Peyer's patch (tissue), 4 donors: ENCODE measurements around the gene ZNF213. TPM values are rescaled to one million over a fixed set of nuclear protein-coding genes. Genes with fewer than 3 reads are reported as not detected.
A peak's percentile ranks its signal among the peaks of the same experiment; 100 is the strongest.

Experiments
- DNase-seq, 3 donors: peaks; one replicate each; pipeline ENCODE4 v3.0.0-alpha.2; 2017 to 2019
- H3K27ac ChIP-seq, 4 donors: fragments of 200-600 bp; sonication (generic); one replicate each; pipeline ENCODE4 v1.5.1; 2016 to 2019
- H3K27me3 ChIP-seq, 2 donors: fragments of 200-600 bp; sonication (generic); one replicate each; pipeline ENCODE4 v1.5.1; 2019
- H3K36me3 ChIP-seq, 3 donors: fragments of 200-600 bp; sonication (generic); one replicate each; pipeline ENCODE4 v1.5.1; 2016 to 2019
- H3K4me1 ChIP-seq, 4 donors: fragments of 200-600 bp; sonication (generic); one replicate each; pipeline ENCODE4 v1.5.1; 2016 to 2019
- H3K4me3 ChIP-seq, 4 donors: fragments of 200-600 bp; sonication (generic); 1 replicate in 3 of 4; 2 replicates in 1 of 4; pipeline ENCODE4 v1.5.1; 2016 to 2019; ENCODE audit warnings: mild to moderate bottlenecking in 1 of 4
- H3K9me3 ChIP-seq, 4 donors: fragments of 200-600 bp; sonication (generic); one replicate each; pipeline ENCODE4 v1.5.1; 2016 to 2019; ENCODE audit warnings: mild to moderate bottlenecking in 1 of 4
- POLR2A ChIP-seq, 2 donors: fragments of 450-650 bp; IDR thresholded peaks; one replicate each; pipeline ENCODE4 v1.5.1; 2017; ENCODE audit warnings: antibody characterized with exemption in 2 of 2, mild to moderate bottlenecking in 2 of 2, moderate library complexity in 2 of 2
- total RNA-seq, 4 donors: library from RNA; depleted of rRNA; stranded (reverse); fragments of >200 nt; gene quantifications; one replicate each; pipeline ENCODE4 v1.1.0, GENCODE V29; 2016
- TF ChIP-seq, protein P1 (sequence below), 6 experiments: fragments of 450-650 bp in 4 of 6; fragments of 200-600 bp in 2 of 6; sonication (generic) in 1 of 6; IDR thresholded peaks; one replicate each; pipeline ENCODE4 v1.5.1; 2017 to 2019; ENCODE audit warnings: antibody characterized with exemption in 6 of 6, mild to moderate bottlenecking in 3 of 6, moderate library complexity in 1 of 6

The ZNF213 gene
- total RNA-seq, 4 donors from 2014 or later, result 14.9 to 40.6 (median 18.4) TPM

DNA sequence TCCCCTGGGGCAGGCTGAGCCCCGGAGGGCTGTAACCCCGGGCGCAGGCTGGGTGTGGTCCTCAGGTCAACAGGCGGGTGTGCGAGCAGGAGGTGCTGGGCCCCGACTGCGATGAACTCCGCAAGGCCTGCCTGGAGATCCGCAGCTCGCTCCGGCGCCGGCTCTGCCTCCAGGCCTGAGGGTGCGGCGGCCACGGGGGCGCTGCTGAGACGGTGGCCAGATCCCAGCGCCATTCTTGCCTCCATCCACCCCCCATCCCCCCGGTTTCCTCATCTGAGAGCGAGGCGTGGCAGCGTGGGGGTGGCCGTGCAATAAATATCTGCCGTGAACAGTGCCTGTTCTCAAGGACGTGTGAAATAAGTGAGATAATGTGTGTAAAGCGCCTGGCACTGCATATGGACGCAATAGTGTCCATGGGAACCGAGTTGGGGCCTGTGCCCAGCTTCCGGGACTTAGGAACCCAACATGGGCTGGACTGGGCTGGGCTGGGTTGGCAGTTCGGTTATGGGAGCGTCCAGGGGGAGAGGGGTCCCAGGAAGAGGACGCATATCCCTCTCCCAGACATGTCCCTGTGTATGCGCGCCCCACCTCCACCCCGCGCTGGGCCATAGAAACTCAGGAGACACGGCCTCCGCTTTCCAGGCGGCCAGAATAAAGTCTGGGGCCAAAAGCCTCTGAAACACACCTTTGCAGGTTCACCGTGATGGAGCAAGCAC lies 15.0 kb downstream of the ZNF213 start:
- TF ChIP-seq, protein P1, sequence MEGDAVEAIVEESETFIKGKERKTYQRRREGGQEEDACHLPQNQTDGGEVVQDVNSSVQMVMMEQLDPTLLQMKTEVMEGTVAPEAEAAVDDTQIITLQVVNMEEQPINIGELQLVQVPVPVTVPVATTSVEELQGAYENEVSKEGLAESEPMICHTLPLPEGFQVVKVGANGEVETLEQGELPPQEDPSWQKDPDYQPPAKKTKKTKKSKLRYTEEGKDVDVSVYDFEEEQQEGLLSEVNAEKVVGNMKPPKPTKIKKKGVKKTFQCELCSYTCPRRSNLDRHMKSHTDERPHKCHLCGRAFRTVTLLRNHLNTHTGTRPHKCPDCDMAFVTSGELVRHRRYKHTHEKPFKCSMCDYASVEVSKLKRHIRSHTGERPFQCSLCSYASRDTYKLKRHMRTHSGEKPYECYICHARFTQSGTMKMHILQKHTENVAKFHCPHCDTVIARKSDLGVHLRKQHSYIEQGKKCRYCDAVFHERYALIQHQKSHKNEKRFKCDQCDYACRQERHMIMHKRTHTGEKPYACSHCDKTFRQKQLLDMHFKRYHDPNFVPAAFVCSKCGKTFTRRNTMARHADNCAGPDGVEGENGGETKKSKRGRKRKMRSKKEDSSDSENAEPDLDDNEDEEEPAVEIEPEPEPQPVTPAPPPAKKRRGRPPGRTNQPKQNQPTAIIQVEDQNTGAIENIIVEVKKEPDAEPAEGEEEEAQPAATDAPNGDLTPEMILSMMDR (IDR thresholded peaks at IDR 0.05), result peak in 4 of 6 experiments; percentile 37 to 55 (median 44)
- TF ChIP-seq POLR2A (IDR thresholded peaks at IDR 0.05), result no peak
- peak overlapping the region; percentile 60 to 68 (median 64) for H3K4me3 ChIP-seq
- peak; percentile 68 to 88 (median 87) for DNase-seq
- no peaks in the 10 kb centered on the region for H3K27me3 ChIP-seq
- peak overlapping the region; percentile 75 to 92 (median 86) for H3K27ac ChIP-seq
- peaks cover 0 to 23% (median 0%) of the 10 kb centered on the region in 4 donors for H3K4me1 ChIP-seq
- H3K9me3 ChIP-seq, result no peaks in the 10 kb centered on the region
- no peaks in the 10 kb centered on the region for H3K36me3 ChIP-seq

DNA sequence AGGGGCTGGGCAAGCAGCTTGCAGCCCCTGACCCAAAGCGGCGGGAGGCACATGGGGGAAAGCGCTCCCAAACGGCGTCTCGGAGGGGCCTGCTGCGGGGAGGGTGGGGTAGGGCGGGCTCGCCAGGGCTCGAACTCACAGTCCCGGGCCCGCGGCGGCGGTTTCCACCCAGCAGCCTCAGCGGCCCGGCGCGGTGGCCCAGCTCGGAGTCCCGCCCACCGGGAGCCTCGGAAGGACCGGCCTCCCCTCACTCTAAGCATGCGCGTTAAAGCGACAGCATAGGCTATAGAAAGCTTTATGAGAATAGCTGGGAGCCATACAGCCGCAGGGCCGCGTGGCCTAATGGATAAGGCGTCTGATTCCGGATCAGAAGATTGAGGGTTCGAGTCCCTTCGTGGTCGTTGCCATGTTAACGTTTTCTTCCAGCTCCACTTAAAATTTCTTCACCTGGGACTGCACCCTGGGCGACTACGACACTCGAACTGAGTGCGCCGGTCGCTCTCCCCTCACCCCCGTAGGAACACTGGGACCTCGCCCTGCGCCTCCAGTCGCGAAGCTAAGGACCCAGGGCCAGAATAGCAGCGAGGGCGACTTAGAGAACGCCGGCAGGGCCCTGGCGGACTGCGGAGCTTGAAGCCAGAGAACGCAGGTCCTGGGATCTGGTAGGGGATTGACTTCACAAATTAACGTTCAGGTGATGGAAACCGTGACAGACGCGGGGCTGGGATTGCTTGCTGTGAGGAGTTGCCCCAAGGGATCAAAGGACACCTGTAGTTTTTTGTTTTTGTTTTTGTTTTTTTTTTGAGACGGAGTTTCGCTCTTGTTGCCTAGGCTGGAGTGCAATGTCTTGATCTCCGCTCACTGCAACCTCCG lies 15.8 kb downstream of the ZNF213 start:
- Histone ChIP-seq H3K4me3 (peak overlapping the region; percentile 60 to 68 (median 64)), H3K9me3 (no peaks in the 10 kb centered on the region), H3K27ac (peak overlapping the region; percentile 75 to 92 (median 86)), H3K36me3 (no peaks in the 10 kb centered on the region), H3K27me3 (no peaks in the 10 kb centered on the region), H3K4me1 (peaks cover 0 to 15% (median 0%) of the 10 kb centered on the region in 4 donors)
- peak; percentile 25 to 36 for TF ChIP-seq POLR2A (IDR thresholded peaks at IDR 0.05)
- TF ChIP-seq, protein P1 (IDR thresholded peaks at IDR 0.05), result no peak
- peak; percentile 95 to 98 (median 97) for DNase-seq

DNA sequence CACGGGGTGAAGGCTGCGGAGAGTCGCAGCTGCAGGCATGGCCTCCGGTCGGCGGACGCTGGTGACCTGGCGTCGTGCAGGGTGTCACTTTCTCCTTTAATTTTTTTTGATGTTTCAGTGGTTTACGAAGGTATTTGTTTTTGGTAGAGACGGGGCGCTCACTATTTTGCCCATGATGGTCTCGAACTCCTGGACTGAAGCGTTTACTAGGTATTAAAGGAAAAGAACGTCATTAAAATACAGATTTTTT lies 17.1 kb downstream of the ZNF213 start:
- no peak for DNase-seq
- no peaks in the 10 kb centered on the region for H3K36me3 ChIP-seq
- H3K9me3 ChIP-seq, result no peaks in the 10 kb centered on the region
- peak overlapping the region; percentile 30 to 68 (median 40) for H3K4me3 ChIP-seq
- H3K4me1 ChIP-seq, result peaks cover 0 to 13% (median 0%) of the 10 kb centered on the region in 4 donors
- no peaks in the 10 kb centered on the region for H3K27me3 ChIP-seq
- TF ChIP-seq POLR2A (IDR thresholded peaks at IDR 0.05), result no peak
- TF ChIP-seq, protein P1 (IDR thresholded peaks at IDR 0.05), result no peak
- H3K27ac ChIP-seq, result peak overlapping the region in 1 of 4 donors; percentile 51

DNA sequence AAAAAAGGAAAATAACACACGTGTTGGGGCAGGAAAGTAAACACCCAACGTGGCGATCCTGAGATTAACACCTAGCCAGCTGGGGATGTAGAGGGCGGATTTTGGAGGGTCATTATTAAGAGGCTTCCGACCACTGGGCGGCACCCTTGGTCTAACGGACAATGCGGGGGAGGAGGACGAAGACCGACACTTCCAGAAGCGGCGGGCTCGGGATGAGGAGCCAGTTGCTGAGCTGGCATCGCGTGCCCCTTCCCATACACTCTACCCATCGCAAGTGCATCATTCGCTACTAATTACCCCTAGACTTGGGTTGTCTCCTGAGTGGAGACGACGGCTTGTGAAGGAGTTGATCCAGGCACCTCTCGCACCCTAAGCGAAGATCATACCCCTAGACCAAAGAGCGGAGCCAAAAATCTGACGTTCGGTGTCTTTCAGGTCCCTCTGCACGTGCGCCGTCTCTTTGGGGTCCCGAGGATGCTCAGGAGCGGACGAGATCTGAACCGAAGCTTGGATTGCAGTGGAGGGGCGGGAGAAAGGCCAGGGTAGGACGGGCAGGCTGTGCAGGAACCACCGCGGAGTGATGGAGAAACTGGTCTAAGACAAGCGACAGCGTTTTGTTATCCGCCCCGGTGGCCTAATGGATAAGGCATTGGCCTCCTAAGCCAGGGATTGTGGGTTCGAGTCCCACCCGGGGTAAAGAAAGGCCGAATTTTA lies 17.6 kb downstream of the ZNF213 start:
- no peaks in the 10 kb centered on the region for H3K27me3 ChIP-seq
- H3K4me3 ChIP-seq, result peak overlapping the region; percentile 30 to 68 (median 40)
- H3K9me3 ChIP-seq, result no peaks in the 10 kb centered on the region
- no peak for TF ChIP-seq POLR2A (IDR thresholded peaks at IDR 0.05)
- TF ChIP-seq, protein P1 (IDR thresholded peaks at IDR 0.05), result peak in 3 of 6 experiments; percentile 20 to 32 (median 28)
- peak overlapping the region; percentile 38 to 69 (median 56) for H3K27ac ChIP-seq
- no peaks in the 10 kb centered on the region for H3K36me3 ChIP-seq
- peak; percentile 69 to 92 (median 85) for DNase-seq
- peaks cover 0 to 15% (median under 1%) of the 10 kb centered on the region in 4 donors for H3K4me1 ChIP-seq

DNA sequence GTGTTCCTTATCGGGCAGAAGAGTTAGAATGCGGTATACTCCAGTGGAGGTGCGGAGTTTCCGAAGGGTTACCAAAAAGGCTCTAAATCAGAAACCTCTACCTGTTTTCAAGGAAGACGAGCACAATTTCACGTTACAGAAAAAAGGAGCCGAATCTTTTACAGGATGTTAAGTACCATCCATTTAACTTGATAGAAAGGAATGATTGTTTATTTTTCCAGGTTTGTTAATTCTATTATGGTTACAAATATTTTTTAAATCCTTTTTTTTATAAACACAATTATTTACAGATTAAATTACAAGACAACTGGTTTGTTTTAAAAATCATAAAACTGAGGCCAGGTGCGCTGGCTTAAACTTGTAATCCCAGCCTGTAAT lies 18.2 kb downstream of the ZNF213 start:
- H3K4me3 ChIP-seq, result peak overlapping the region in 1 of 4 donors; percentile 68
- no peaks in the 10 kb centered on the region for H3K9me3 ChIP-seq
- no peaks in the 10 kb centered on the region for H3K27me3 ChIP-seq
- TF ChIP-seq, protein P1 (IDR thresholded peaks at IDR 0.05), result no peak
- TF ChIP-seq POLR2A (IDR thresholded peaks at IDR 0.05), result no peak
- H3K27ac ChIP-seq, result peak overlapping the region in 2 of 4 donors; percentile 51 to 69
- DNase-seq, result no peak
- H3K36me3 ChIP-seq, result no peaks in the 10 kb centered on the region
- H3K4me1 ChIP-seq, result peaks cover 0 to 19% (median 3%) of the 10 kb centered on the region in 4 donors
